ENCODE data around the gene CLP1.
"Not testable (repeated sequence)": the region's sequence is repeated elsewhere in the genome, so short reads cannot be mapped to it uniquely, and the experiment has no call there.

The CLP1 gene

GRCh38 chr11:57667117-57667735 is 9.7 kb downstream of the CLP1 start:
- peak; percentile 96 for DNase-seq (ENCODE audit: low spot score)

- DNase-seq (ENCODE audit: low spot score): peak; percentile 99
Observed at GRCh38 chr11:57667736-57668433, 10.3 kb downstream of the CLP1 start, which contains the start of gene ZDHHC5. Gene ZDHHC5 (plus strand): TSS chr11:57668114. CDS start chr11:57673091, 4,977 bp downstream.

GRCh38 chr11:57668434-57668782 is 10.8 kb downstream of the CLP1 start:
- peak; percentile 32 for DNase-seq (ENCODE audit: low spot score)

GRCh38 chr11:57674251-57674650 is 16.7 kb downstream of the CLP1 start:
- no peak for DNase-seq (ENCODE audit: low spot score)

- no peak for DNase-seq (ENCODE audit: low spot score)
Observed at GRCh38 chr11:57675176-57675941, 17.8 kb downstream of the CLP1 start.

GRCh38 chr11:57679396-57679795 is 21.8 kb downstream of the CLP1 start:
- no peak for DNase-seq (ENCODE audit: low spot score)

- peak; percentile 33 for DNase-seq (ENCODE audit: low spot score)
Observed at GRCh38 chr11:57680552-57680874, 23.0 kb downstream of the CLP1 start.

- DNase-seq (ENCODE audit: low spot score): no peak
Observed at GRCh38 chr11:57681168-57681567, 23.6 kb downstream of the CLP1 start.

- not testable (repeated sequence) for DNase-seq (ENCODE audit: low spot score)
Observed at GRCh38 chr11:57690474-57690873, 32.9 kb downstream of the CLP1 start.

GRCh38 chr11:57698843-57699365 is 41.3 kb downstream of the CLP1 start:
- no peak for DNase-seq (ENCODE audit: low spot score)

- no peak for DNase-seq (ENCODE audit: low spot score)
Observed at GRCh38 chr11:57699813-57700212, 42.3 kb downstream of the CLP1 start.

- no peak for DNase-seq (ENCODE audit: low spot score)
Observed at GRCh38 chr11:57700425-57700824, 42.9 kb downstream of the CLP1 start.

GRCh38 chr11:57703341-57703740 is 45.8 kb downstream of the CLP1 start:
- DNase-seq (ENCODE audit: low spot score): no peak

- no peak for DNase-seq (ENCODE audit: low spot score)
Observed at GRCh38 chr11:57704932-57705331, 47.4 kb downstream of the CLP1 start.

GRCh38 chr11:57705432-57705831 is 47.9 kb downstream of the CLP1 start:
- not testable (repeated sequence) for DNase-seq (ENCODE audit: low spot score)

- DNase-seq (ENCODE audit: low spot score): peak; percentile 62
Observed at GRCh38 chr11:57709802-57710367, 52.3 kb downstream of the CLP1 start.
